RWPE2 (cell line): ENCODE results near the gene KRT3.

Experiments
- ATAC-seq: fragments of 200-7000 bp; cut with Tn5 transposase; 3 replicates; pipeline ENCODE4 v1.9.1; 2021; ENCODE audit warnings: low read depth
- DNase-seq: peaks from one replicate; pipeline ENCODE4 v3.0.0-alpha.2; 2020; ENCODE audit warnings: low spot score
- H3K27ac ChIP-seq: fragments of 450-650 bp; 2 replicates; pipeline ENCODE4 v1.5.1; 2017; ENCODE audit warnings: mild to moderate bottlenecking; ENCODE audit not compliant: poor library complexity, severe bottlenecking
- H3K27me3 ChIP-seq: fragments of 250-450 bp; sonication (Bioruptor Pico); 2 replicates; pipeline ENCODE4 v1.5.1; 2021; ENCODE audit warnings: mild to moderate bottlenecking, moderate library complexity; ENCODE audit not compliant: insufficient read depth, poor library complexity, severe bottlenecking
- H3K36me3 ChIP-seq: fragments of 250-450 bp; sonication (Bioruptor Pico); 2 replicates; pipeline ENCODE4 v1.5.1; 2020; ENCODE audit warnings: low read depth, mild to moderate bottlenecking, moderate library complexity
- H3K4me1 ChIP-seq: fragments of 250-450 bp; sonication (Bioruptor Pico); 2 replicates; pipeline ENCODE4 v1.5.1; 2021; ENCODE audit warnings: mild to moderate bottlenecking, moderate library complexity; ENCODE audit not compliant: insufficient read depth, poor library complexity, severe bottlenecking
- H3K4me3 ChIP-seq: fragments of 250-450 bp; sonication (Bioruptor Pico); 2 replicates; pipeline ENCODE4 v1.5.1; 2021; ENCODE audit warnings: mild to moderate bottlenecking, moderate library complexity; ENCODE audit not compliant: severe bottlenecking
- H3K9me3 ChIP-seq: fragments of 250-450 bp; sonication (Bioruptor Pico); 2 replicates; pipeline ENCODE4 v1.5.1; 2021; ENCODE audit warnings: mild to moderate bottlenecking, moderate library complexity; ENCODE audit not compliant: severe bottlenecking
- TF ChIP-seq, protein P1 (sequence below): fragments of 450-650 bp; IDR thresholded peaks from one replicate; pipeline ENCODE4 v1.5.1; 2017; ENCODE audit warnings: mild to moderate bottlenecking, moderate library complexity; ENCODE audit not compliant: poor library complexity, severe bottlenecking

The KRT3 gene

DNA sequence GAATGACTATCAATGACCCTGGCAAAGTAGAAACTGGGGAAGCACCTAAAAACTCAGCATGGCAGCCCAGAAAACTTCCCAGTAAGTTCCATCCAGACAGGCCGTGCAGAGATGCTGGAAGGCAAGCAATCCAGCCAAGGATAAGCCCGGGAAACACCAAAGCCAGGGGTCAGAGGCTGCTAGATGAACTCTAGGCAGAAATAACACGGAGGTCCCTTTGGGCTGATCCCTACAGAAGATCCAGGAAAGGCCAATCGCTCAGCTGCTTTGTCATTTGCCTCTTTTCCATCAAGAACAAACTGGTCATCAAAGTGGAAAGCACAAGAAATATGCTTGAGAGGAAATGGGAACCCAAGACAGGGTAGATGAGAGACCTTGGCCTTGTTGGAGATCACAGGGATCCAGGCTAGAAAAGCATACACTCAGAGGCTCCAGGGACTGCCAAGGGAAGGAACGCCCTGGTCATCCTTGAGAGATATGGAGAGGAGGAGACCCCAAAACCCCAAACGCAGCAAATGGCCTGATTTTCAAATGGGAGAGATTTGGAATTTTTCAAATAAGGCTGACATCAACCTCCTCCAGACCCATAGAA is 31.7 kb upstream of the KRT3 start:
- Histone ChIP-seq H3K27me3 (no peaks in the 10 kb centered on the region), H3K9me3 (no peaks in the 10 kb centered on the region), H3K4me3 (no peak overlapping the region), H3K4me1 (no peaks in the 10 kb centered on the region), H3K36me3 (no peaks in the 10 kb centered on the region), H3K27ac (no peak overlapping the region)
- TF ChIP-seq, protein P1, sequence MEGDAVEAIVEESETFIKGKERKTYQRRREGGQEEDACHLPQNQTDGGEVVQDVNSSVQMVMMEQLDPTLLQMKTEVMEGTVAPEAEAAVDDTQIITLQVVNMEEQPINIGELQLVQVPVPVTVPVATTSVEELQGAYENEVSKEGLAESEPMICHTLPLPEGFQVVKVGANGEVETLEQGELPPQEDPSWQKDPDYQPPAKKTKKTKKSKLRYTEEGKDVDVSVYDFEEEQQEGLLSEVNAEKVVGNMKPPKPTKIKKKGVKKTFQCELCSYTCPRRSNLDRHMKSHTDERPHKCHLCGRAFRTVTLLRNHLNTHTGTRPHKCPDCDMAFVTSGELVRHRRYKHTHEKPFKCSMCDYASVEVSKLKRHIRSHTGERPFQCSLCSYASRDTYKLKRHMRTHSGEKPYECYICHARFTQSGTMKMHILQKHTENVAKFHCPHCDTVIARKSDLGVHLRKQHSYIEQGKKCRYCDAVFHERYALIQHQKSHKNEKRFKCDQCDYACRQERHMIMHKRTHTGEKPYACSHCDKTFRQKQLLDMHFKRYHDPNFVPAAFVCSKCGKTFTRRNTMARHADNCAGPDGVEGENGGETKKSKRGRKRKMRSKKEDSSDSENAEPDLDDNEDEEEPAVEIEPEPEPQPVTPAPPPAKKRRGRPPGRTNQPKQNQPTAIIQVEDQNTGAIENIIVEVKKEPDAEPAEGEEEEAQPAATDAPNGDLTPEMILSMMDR: no peak
- no peak for DNase-seq
- no peak for ATAC-seq

DNA sequence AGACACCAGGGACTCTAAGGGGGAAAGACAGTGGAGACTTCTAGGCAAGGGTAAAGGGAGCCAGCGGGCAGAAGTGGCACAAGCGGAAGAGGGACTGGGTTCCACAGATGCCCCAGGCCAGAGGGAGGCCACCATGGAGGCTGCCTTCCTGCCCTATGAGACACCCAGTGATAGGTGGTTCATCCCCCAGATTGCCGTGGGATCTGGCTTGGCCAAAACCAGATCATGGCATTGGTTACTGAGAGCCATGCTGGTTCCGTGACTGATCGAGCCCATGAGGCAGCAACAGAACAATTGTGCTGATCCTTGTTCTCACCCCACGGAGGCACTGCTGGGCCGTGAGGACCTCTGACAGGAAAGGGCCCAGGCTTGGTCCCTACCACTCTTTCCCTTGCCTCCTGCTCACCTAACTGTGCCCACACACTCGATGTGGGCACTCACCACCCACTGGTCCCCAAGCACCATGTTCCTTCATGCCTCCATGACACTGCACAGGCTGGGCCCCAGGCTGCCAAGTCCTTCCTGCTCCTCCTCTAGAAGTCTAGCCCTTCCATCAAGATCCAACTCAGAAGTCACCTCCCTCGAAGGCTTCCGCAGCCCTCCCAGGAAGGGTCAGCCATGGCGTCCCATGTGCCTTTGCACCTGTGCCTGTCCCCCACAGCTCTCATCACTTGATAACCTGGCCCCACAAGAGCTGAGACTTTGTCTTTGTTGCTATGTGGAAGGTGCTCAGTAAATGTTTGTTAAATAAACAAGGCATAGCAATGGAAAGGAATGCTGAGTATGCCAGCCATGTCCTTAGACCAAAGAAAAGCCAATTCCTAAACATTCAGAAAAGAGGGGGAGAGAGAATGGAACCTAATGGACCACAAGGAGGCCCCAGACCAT is 30.9 kb upstream of the KRT3 start:
- no peak for ATAC-seq
- no peak for DNase-seq
- Histone ChIP-seq H3K4me3 (no peak overlapping the region), H3K27ac (no peak overlapping the region), H3K9me3 (no peaks in the 10 kb centered on the region), H3K27me3 (no peaks in the 10 kb centered on the region), H3K36me3 (no peaks in the 10 kb centered on the region), H3K4me1 (no peaks in the 10 kb centered on the region)
- TF ChIP-seq, protein P1: no peak

DNA sequence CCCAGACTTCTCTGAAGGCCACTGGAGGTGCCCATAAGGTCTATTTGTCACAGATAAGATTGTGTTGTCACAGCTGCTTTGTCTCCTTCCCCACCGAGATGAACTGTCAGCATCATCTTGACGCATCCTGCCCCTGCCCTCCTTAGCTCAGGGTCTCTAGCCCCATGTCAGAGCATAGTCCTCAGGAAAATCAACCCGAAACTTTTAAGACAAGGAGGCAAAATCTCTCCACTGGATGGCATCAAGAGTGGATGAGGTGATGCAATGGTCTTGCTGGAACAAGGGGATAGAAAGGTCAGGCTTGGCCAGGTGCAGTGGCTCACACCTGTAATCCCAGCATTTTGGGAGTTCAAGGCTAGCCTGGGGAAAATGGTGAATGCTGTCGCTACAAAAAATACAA is 30.0 kb upstream of the KRT3 start:
- Histone ChIP-seq H3K9me3 (no peaks in the 10 kb centered on the region), H3K4me1 (no peaks in the 10 kb centered on the region), H3K4me3 (no peak overlapping the region), H3K27me3 (no peaks in the 10 kb centered on the region), H3K36me3 (no peaks in the 10 kb centered on the region), H3K27ac (no peak overlapping the region)
- DNase-seq (no peak), ATAC-seq (no peak)
- TF ChIP-seq, protein P1: no peak

DNA sequence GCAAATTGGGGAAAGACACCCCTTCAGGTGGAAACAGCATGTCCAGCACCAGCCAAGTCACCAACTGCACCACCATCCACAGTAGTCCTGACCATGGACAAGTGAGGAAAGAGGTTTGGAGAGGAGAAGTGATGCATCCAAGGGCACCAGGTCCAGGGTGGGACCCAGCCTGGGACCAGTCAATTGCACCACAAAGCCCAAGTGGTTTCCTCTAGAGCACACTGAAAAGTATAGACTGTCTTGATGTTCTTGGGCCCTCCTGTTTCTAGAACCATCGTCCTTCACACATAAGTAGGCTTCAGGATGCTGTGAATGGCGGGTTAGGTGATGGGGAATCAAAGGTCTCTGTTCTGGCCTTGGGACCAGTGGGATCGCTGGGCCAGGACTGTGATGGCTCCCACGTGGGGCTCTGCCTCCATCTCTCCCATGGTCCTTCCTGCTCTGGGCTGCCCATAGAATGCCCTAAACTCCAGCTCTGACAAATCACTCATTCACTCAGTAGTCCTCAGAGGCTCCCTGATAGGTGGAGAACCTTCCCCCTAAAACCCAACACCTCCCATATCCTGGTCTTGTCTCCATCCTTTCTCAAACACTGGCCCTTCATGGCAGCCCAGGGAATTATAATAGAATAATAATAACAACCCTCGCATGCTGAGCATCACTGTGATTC is 29.0 kb upstream of the KRT3 start:
- Histone ChIP-seq H3K36me3 (no peaks in the 10 kb centered on the region), H3K9me3 (no peaks in the 10 kb centered on the region), H3K4me1 (no peaks in the 10 kb centered on the region), H3K27me3 (no peaks in the 10 kb centered on the region), H3K4me3 (no peak overlapping the region), H3K27ac (no peak overlapping the region)
- ATAC-seq (no peak), DNase-seq (no peak)
- TF ChIP-seq, protein P1: no peak
